GM19438 (cell line): ENCODE results near the gene RGMB.
A peak's percentile ranks its signal among the peaks of the same experiment; 100 is the strongest.
"Not testable (repeated sequence)": the region's sequence is repeated elsewhere in the genome, so short reads cannot be mapped to it uniquely, and the experiment has no call there.

Experiments
- ATAC-seq: cut with Tn5 transposase; IDR thresholded peaks from one replicate; pipeline ENCODE4 v1.9.1; 2021; ENCODE audit warnings: low read depth; ENCODE audit not compliant: unreplicated experiment

The RGMB gene

GRCh38 chr5:98773464-98774191 is at the start of gene RGMB:
RGMB (plus strand) TSS chr5:98773663; CDS start chr5:98774071, 408 bp downstream.
- peak; percentile 70 for ATAC-seq

GRCh38 chr5:98726258-98726657 is 47.2 kb upstream of the RGMB start:
- no peak for ATAC-seq

DNA sequence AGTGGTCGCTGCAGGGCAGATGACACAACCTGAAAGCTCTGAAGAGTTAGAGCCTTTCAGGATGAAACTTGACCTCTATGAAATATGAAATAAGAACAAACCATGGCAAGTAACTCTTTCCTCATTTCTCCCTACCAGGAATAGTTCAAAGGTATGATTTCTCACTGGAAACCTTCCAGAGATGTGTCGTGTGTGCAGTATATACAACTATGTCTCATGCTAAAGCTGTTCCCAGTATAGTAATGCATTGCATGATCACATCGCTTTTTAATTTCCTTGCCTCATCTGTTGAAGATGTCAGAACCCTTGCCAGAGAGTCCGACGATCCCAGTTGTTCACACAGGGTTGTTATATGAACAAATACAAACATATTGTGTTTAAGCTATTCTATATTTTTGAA is 45.8 kb upstream of the RGMB start:
- ATAC-seq = no peak

DNA sequence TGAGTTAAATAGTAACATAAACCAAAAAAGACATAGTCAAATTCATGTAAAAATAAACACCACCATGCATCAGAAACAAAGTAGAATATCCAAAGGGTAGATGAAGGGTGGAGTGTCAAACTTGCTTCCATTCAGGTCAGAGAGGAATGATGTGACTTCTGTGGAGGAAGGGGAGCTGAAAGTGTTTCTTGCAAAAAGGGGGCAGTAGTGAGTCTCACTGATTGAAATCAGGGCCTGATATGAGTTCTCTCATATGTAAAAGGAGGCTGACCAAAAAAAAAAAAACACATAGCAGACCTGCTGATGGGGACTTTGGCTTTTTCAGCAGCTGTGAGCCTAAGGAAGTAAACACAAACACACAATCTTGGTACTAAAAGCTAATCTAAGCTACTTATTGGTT is 38.8 kb upstream of the RGMB start:
- no peak for ATAC-seq

- no peak for ATAC-seq
Observed at GRCh38 chr5:98735806-98736507, 37.5 kb upstream of the RGMB start.

- no peak for ATAC-seq
Observed at GRCh38 chr5:98736753-98737152, 36.7 kb upstream of the RGMB start.

DNA sequence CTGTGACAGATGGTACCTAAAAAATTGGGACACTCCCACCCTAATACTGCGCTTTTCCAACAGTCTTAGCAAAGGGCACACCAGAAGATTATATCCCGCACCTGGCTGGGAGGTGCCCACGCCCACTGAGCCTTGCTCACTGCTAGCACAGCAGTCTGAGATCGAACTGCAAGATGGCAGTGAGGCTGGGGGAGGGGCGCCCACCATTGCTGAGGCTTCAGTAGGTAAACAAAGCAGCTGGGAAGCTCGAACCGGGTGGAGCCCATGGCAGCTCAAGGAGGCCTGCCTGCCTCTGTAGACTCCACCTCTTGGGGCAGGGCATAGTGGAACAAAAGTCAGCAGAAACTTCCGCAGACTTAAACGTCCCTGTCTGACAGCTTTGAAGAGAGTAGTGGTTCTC is 36.0 kb upstream of the RGMB start:
- not testable (repeated sequence) for ATAC-seq

- not testable (repeated sequence) for ATAC-seq
Observed at GRCh38 chr5:98738481-98739149, 34.8 kb upstream of the RGMB start.

DNA sequence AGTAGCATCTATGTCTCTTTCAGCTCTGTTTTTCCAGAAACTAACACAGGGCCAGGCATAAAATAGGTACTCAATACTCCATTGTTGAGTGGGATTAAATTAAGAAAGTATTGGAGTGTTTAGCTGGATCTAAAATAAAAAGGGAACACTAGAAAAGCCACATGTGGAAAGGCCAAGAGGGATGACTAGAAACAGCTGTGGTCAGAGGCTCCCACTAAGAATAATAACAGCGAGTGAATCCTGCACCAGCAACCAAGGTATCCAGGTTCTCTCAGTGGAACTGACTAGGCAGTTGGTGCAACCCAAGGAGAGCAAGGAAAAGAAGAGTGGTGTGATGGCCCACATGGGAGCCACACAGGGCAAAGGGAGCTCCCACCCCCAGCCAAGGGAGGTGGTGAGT is 31.5 kb upstream of the RGMB start:
- ATAC-seq = no peak

DNA sequence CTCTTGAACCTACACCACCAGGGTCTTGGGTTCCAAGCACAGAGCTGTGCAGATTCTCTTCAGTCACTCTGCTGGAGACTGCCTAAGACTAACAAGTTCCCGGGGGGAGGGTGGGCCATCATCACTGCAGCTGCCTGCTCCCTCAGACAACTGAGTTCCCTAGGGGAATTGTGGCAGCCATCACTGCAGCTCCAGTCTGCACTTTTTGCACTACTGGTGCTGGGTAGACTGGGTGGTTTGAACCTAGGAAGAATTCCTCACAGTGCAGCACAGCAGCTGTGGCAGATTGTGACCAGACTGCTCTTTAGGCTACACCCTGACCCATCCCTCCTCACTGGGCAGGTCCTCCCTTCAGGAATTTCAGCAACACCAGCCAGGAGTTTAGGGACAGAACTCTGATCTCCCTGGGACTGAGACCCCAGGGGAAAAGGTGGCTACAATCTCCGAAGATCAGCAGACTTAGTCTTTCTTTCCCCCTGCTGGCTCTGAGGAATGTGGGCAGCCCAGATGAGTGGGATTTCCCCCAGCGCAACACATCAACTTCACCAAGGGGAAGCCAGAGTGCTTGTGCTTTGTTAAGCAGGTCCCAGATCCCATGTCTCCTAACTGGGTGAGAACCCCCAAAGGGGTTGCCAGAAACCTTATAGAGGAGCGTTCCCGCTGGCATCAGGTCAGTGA is 30.9 kb upstream of the RGMB start:
- no peak for ATAC-seq

DNA sequence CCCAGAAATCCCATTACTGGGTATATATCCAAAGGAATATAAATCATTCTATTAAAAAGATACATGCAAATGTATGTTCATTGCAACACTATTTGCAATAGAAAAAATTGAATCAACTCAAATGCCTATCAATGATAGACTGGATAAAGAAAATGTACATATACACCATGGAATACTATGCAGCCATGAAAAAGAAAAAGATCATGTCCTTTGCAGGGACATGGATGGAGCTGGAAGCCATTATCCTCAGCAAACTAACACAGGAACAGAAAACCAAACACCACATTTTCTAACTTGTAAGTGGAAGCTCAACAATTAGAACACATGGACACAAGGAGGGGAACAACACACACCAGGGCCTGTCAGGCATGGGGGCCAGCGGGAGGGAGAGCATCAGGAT is 25.2 kb upstream of the RGMB start:
- not testable (repeated sequence) for ATAC-seq

- no peak for ATAC-seq
Observed at GRCh38 chr5:98749046-98749445, 24.4 kb upstream of the RGMB start.

DNA sequence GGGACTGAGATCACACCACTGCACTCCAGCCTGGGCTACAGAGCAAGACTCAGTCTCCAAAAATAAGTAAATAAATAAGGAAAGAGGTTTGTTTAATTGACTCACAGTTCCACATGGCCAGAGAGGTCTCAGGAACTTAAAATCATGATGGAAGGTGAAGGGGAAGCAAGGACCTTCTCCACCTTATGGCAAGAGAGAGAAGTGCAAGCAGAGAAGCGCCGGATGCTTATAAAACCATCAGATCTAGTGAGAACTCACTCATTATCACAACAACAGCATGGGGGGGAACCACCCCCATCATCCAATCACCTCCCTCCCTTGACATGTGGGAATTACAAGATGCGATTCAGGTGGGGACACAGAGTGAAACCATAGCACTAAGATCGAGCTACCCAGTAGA is 22.8 kb upstream of the RGMB start:
- ATAC-seq = peak; percentile 91

GRCh38 chr5:98752331-98752730 is 21.1 kb upstream of the RGMB start:
- not testable (repeated sequence) for ATAC-seq

DNA sequence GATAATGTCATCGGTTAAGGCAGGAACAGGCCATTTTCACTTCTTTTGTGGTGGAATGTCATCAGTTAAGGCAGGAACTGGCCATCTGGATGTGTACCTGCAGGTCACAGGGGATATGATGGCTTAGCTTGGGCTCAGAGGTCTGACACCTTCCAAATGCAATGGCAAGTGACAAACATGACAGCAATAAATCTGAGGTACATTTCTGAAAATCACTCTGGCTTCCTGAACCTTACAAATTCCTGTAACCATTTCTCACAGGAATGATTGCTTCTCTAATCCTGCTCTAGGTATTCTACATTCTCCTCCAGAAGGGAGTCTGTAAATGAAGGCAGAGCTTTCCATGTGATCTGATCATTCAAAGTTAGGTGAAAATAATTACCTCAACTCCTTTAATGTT is 20.7 kb upstream of the RGMB start:
- not testable (repeated sequence) for ATAC-seq

GRCh38 chr5:98753507-98753906 is 20.0 kb upstream of the RGMB start:
- ATAC-seq = no peak

GRCh38 chr5:98755406-98755805 is 18.1 kb upstream of the RGMB start:
- ATAC-seq = no peak

GRCh38 chr5:98757978-98758377 is 15.5 kb upstream of the RGMB start:
- ATAC-seq = no peak

- ATAC-seq = no peak
Observed at GRCh38 chr5:98763001-98763630, 10.3 kb upstream of the RGMB start.

DNA sequence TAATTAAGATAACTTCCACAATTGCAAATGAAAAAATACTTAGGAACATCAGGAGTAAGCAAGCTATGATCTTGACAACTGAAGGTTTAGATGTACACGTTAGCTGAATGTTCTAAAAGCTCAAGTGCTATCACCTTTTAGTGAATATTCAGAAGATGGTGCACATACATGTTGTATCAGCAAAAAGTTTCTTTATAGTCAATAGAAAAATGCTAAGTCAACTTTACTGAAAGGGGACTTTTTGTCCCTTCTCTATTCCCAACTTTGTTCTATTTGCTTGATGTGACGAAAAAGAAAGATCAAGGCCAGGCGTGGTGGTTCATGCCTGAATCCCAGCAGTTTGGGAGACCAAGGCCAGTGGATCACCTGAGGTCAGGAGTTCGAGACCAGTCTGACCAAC is 7.6 kb upstream of the RGMB start:
- no peak for ATAC-seq

GRCh38 chr5:98767581-98767980 is 5.9 kb upstream of the RGMB start:
- no peak for ATAC-seq
